K562 treated with DMSO at 1 percent for 4 hours (cell line): ENCODE results near the gene MYOD1. TPM values are rescaled to one million over a fixed set of nuclear protein-coding genes. Genes with fewer than 3 reads are reported as not detected.

Experiments
- total RNA-seq: library from RNA; unstranded; fragments of 300-600 nt; gene quantifications from 2 replicates; pipeline ENCODE4 v1.2.3, GENCODE V29; 2022; ENCODE audit not compliant: insufficient read depth

Gene MYOD1
- total RNA-seq: not detected in 2 replicates

DNA sequence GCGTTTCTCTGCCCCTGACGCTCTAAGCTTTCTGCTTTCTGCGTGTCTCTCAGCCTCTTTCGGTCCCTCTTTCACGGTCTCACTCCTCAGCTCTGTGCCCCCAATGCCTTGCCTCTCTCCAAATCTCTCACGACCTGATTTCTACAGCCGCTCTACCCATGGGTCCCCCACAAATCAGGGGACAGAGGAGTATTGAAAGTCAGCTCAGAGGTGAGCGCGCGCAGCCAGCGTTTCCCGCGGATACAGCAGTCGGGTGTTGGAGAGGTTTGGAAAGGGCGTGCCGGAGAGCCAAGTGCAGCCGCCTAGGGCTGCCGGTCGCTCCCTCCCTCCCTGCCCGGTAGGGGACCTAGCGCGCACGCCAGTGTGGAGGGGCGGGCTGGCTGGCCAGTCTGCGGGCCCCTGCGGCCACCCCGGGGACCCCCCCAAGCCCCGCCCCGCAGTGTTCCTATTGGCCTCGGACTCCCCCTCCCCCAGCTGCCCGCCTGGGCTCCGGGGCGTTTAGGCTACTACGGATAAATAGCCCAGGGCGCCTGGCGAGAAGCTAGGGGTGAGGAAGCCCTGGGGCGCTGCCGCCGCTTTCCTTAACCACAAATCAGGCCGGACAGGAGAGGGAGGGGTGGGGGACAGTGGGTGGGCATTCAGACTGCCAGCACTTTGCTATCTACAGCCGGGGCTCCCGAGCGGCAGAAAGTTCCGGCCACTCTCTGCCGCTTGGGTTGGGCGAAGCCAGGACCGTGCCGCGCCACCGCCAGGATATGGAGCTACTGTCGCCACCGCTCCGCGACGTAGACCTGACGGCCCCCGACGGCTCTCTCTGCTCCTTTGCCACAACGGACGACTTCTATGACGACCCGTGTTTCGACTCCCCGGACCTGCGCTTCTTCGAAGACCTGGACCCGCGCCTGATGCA is at the start of gene MYOD1:
Gene MYOD1, plus strand, starts transcription at position 544 of the 910 bp plus-strand sequence. Its CDS starts 212 bp downstream, at position 756.

DNA sequence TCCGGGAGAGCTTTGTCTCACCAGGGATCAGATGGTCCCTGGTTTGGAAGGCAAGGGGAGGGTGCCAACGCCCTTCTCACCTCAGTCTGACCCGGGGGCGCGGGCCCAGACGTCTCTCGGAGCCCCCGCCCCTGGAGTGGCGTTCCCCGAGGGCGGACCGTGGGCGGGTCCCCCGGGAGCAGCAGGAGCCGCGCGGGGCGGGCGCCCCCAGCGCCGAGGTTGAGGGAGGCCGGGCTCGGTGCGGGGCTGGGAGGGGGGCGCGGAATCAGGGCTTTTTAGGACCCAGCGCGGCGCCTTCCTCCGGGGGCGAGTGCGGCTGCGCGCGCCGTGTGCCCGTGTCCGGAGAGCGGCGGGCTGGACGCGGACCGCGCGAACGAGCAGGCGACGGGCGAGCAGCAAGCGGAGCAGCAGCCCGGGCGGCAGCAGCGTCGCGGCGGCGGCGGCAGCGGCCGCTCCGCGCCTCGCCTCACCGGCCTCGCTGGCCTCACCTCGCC is 15.1 kb downstream of the MYOD1 start, which contains the start of gene KCNC1:
Gene KCNC1, plus strand, starts transcription at position 364 of the 494 bp plus-strand sequence. CDS start 1,222 bp downstream, outside the sequence.

Other genes with a start within 250 kb of the MYOD1 start
- not detected in 2 replicates for gene ABCC8, start 242.7 kb upstream of the MYOD1 start, total RNA-seq
- not detected in 2 replicates for gene USH1C, start 175.2 kb upstream of the MYOD1 start, total RNA-seq
- not detected in 2 replicates for gene OTOG, start 172.3 kb upstream of the MYOD1 start, total RNA-seq
- gene KCNC1, start 15.2 kb downstream of the MYOD1 start, total RNA-seq: not detected in 2 replicates